ENCODE results near the gene TMEM165.

The TMEM165 gene

GRCh38 chr4:55397126-55397436 is 1.3 kb downstream of the TMEM165 start:
- Histone ChIP-seq H3K79me2 (ENCODE audit: insufficient read depth, low read length) (peaks cover 59% of the 10 kb centered on the region), H3F3A (ENCODE audit: low read depth) (no peaks in the 10 kb centered on the region), H3K4me3 (ENCODE audit: low read length, poor library complexity, severe bottlenecking) (peak overlapping the region; percentile 100), H3K9me2 (replicated peaks; ENCODE audit: low read depth, low read length) (no peaks in the 10 kb centered on the region), H3K36me3 (ENCODE audit: insufficient read depth, low read length) (no peaks in the 10 kb centered on the region), H3K4me1 (ENCODE audit: insufficient read depth, low read length, poor library complexity, severe bottlenecking) (peaks cover 35% of the 10 kb centered on the region), H2AFZ (ENCODE audit: low read length) (no peak overlapping the region), H3K27me3 (ENCODE audit: insufficient read depth, low read length, poor library complexity, severe bottlenecking) (peaks cover 4% of the 10 kb centered on the region), H4K20me1 (ENCODE audit: insufficient read depth, low read length, poor library complexity, severe bottlenecking) (peaks cover 53% of the 10 kb centered on the region), H3K9ac (ENCODE audit: low read depth, low read length, poor library complexity, severe bottlenecking) (peak overlapping the region; percentile 96), H3K9me3 (ENCODE audit: insufficient read depth, low read depth, low read length) (no peaks in the 10 kb centered on the region), H3K4me2 (ENCODE audit: low read depth, low read length, poor library complexity, severe bottlenecking) (peak overlapping the region; percentile 95)
- TF ChIP-seq, protein P1, sequence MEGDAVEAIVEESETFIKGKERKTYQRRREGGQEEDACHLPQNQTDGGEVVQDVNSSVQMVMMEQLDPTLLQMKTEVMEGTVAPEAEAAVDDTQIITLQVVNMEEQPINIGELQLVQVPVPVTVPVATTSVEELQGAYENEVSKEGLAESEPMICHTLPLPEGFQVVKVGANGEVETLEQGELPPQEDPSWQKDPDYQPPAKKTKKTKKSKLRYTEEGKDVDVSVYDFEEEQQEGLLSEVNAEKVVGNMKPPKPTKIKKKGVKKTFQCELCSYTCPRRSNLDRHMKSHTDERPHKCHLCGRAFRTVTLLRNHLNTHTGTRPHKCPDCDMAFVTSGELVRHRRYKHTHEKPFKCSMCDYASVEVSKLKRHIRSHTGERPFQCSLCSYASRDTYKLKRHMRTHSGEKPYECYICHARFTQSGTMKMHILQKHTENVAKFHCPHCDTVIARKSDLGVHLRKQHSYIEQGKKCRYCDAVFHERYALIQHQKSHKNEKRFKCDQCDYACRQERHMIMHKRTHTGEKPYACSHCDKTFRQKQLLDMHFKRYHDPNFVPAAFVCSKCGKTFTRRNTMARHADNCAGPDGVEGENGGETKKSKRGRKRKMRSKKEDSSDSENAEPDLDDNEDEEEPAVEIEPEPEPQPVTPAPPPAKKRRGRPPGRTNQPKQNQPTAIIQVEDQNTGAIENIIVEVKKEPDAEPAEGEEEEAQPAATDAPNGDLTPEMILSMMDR (conservative IDR thresholded peaks at IDR 0.05; ENCODE audit: low read length): no peak
- no peak for TF ChIP-seq EZH2phosphoT487 (IDR thresholded peaks at IDR 0.05; ENCODE audit: borderline replicate concordance)

DNA sequence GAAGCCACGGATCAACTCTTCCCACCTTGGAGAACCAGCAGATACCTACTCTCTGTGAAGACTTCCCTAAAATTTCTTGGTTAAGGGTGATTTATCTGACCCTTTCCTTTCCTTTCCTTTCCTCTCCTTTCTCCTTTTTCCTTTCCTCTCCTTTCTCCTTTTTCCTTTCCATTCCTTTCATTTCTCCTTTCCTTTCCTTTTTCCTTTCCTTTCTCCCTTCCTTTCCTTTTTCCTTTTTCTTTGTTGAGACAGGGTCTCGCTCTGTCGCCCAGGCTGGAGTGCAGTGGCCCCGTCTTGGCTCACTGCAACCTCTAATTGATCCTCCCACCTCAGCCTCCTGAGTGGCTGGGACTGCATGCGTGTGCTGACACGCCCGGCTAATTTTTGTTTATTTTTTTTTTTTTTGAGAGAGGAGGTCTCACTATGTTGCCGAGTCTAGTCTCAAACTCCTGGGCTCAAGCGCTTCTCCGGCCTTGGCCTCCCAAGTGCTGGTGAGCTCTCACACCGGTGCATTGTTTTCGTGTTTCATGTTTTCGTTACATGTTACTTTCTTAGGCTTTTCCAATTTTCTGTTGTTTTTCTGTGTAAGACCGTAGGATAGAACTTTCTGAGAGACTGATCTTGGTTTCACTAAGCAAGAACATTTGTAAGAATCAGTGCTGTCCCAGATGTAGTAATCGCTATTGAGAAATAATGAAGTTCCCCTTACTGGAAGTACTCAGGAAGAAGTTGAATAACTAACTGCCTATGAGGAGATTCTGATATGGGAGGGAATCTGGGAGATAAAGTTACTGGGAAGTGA is 2.0 kb downstream of the TMEM165 start:
- TF ChIP-seq EZH2phosphoT487 (IDR thresholded peaks at IDR 0.05; ENCODE audit: borderline replicate concordance): no peak
- TF ChIP-seq, protein P1 (conservative IDR thresholded peaks at IDR 0.05; ENCODE audit: low read length): no peak
- Histone ChIP-seq H3K27me3 (ENCODE audit: insufficient read depth, low read length, poor library complexity, severe bottlenecking) (peaks cover 4% of the 10 kb centered on the region), H3K79me2 (ENCODE audit: insufficient read depth, low read length) (peaks cover 59% of the 10 kb centered on the region), H3F3A (ENCODE audit: low read depth) (no peaks in the 10 kb centered on the region), H3K4me3 (ENCODE audit: low read length, poor library complexity, severe bottlenecking) (peak overlapping the region; percentile 100), H3K9me3 (ENCODE audit: insufficient read depth, low read depth, low read length) (no peaks in the 10 kb centered on the region), H3K36me3 (ENCODE audit: insufficient read depth, low read length) (no peaks in the 10 kb centered on the region), H3K9me2 (replicated peaks; ENCODE audit: low read depth, low read length) (no peaks in the 10 kb centered on the region), H2AFZ (ENCODE audit: low read length) (no peak overlapping the region), H3K4me1 (ENCODE audit: insufficient read depth, low read length, poor library complexity, severe bottlenecking) (peaks cover 35% of the 10 kb centered on the region), H3K9ac (ENCODE audit: low read depth, low read length, poor library complexity, severe bottlenecking) (peak overlapping the region; percentile 96), H3K4me2 (ENCODE audit: low read depth, low read length, poor library complexity, severe bottlenecking) (peak overlapping the region; percentile 95), H4K20me1 (ENCODE audit: insufficient read depth, low read length, poor library complexity, severe bottlenecking) (peaks cover 55% of the 10 kb centered on the region)

- Histone ChIP-seq H3K9me3 (ENCODE audit: insufficient read depth, low read depth, low read length) (no peaks in the 10 kb centered on the region), H3K9ac (ENCODE audit: low read depth, low read length, poor library complexity, severe bottlenecking) (peak overlapping the region; percentile 96), H3K79me2 (ENCODE audit: insufficient read depth, low read length) (peaks cover 65% of the 10 kb centered on the region), H2AFZ (ENCODE audit: low read length) (no peak overlapping the region), H3F3A (ENCODE audit: low read depth) (no peaks in the 10 kb centered on the region), H3K9me2 (replicated peaks; ENCODE audit: low read depth, low read length) (no peaks in the 10 kb centered on the region), H4K20me1 (ENCODE audit: insufficient read depth, low read length, poor library complexity, severe bottlenecking) (peaks cover 55% of the 10 kb centered on the region), H3K4me3 (ENCODE audit: low read length, poor library complexity, severe bottlenecking) (peak overlapping the region; percentile 100), H3K4me1 (ENCODE audit: insufficient read depth, low read length, poor library complexity, severe bottlenecking) (peaks cover 35% of the 10 kb centered on the region), H3K36me3 (ENCODE audit: insufficient read depth, low read length) (peaks cover under 1% of the 10 kb centered on the region), H3K27me3 (ENCODE audit: insufficient read depth, low read length, poor library complexity, severe bottlenecking) (peaks cover 4% of the 10 kb centered on the region), H3K4me2 (ENCODE audit: low read depth, low read length, poor library complexity, severe bottlenecking) (peak overlapping the region; percentile 95)
- TF ChIP-seq, protein P1 (conservative IDR thresholded peaks at IDR 0.05; ENCODE audit: low read length): no peak
- TF ChIP-seq EZH2phosphoT487 (IDR thresholded peaks at IDR 0.05; ENCODE audit: borderline replicate concordance): no peak
These were observed 2.7 kb downstream of the TMEM165 start for GRCh38 chr4:55398461-55398860.
